H9 (cell line): ENCODE data around the gene ASMT. TPM values are rescaled to one million over a fixed set of nuclear protein-coding genes. Genes with fewer than 3 reads are reported as not detected.

Source experiments
- DNase-seq: peaks from one replicate; pipeline ENCODE4 v3.0.0-alpha.2; 2017
- H2AFZ ChIP-seq: one replicate; pipeline ENCODE4 v1.6.1; 2013; ENCODE audit warnings: mild to moderate bottlenecking, low read length, control low read depth, moderate library complexity
- H2AK5ac ChIP-seq: 2 replicates; pipeline ENCODE4 v1.6.1; 2013; ENCODE audit warnings: low read length, control low read depth, mixed read lengths; ENCODE audit not compliant: insufficient read length
- H2BK120ac ChIP-seq: one replicate; pipeline ENCODE4 v1.6.1; 2013; ENCODE audit warnings: low read depth, mild to moderate bottlenecking, low read length, control low read depth, inconsistent platforms; ENCODE audit not compliant: poor library complexity, severe bottlenecking
- H2BK12ac ChIP-seq: 2 replicates; pipeline ENCODE4 v1.6.1; 2013; ENCODE audit warnings: low read length, control low read depth, mixed read lengths, low read depth; ENCODE audit not compliant: insufficient read length
- H2BK15ac ChIP-seq: 2 replicates; pipeline ENCODE4 v1.6.1; 2013; ENCODE audit warnings: low read depth, low read length, control low read depth
- H2BK20ac ChIP-seq: one replicate; pipeline ENCODE4 v1.6.1; 2013; ENCODE audit warnings: low read depth, mild to moderate bottlenecking, low read length, control low read depth, inconsistent platforms; ENCODE audit not compliant: poor library complexity, severe bottlenecking
- H2BK5ac ChIP-seq: 2 replicates; pipeline ENCODE4 v1.6.1; 2013; ENCODE audit warnings: low read length, control low read depth, mixed read lengths; ENCODE audit not compliant: insufficient read length
- H3K14ac ChIP-seq: 2 replicates; pipeline ENCODE4 v1.6.1; 2013; ENCODE audit warnings: low read length, control low read depth; ENCODE audit not compliant: insufficient read depth
- H3K18ac ChIP-seq: 2 replicates; pipeline ENCODE4 v1.6.1; 2013; ENCODE audit warnings: low read depth, mild to moderate bottlenecking, mixed read lengths, low read length, control low read depth; ENCODE audit not compliant: insufficient read length
- H3K23ac ChIP-seq: 2 replicates; pipeline ENCODE4 v1.6.1; 2013; ENCODE audit warnings: low read length, control low read depth, mixed read lengths, low read depth; ENCODE audit not compliant: insufficient read length
- H3K23me2 ChIP-seq: 2 replicates; pipeline ENCODE4 v1.6.1; 2013; ENCODE audit warnings: low read depth, mild to moderate bottlenecking, mixed read lengths, low read length, control low read depth; ENCODE audit not compliant: insufficient read length, poor library complexity, severe bottlenecking
- H3K27ac ChIP-seq: 2 replicates; pipeline ENCODE4 v1.5.1; 2013; ENCODE audit warnings: low read length, control low read depth, mixed read lengths, low read depth; ENCODE audit not compliant: insufficient read length
- H3K27me3 ChIP-seq: 2 replicates; pipeline ENCODE4 v1.6.1; 2013; ENCODE audit warnings: low read length, control low read depth, inconsistent platforms; ENCODE audit not compliant: insufficient read depth
- H3K4ac ChIP-seq: 2 replicates; pipeline ENCODE4 v1.6.1; 2013; ENCODE audit warnings: low read depth, mild to moderate bottlenecking, control low read depth, inconsistent platforms, low read length, moderate library complexity
- H3K4me1 ChIP-seq: 2 replicates; pipeline ENCODE4 v1.6.1; 2013; ENCODE audit warnings: low read length, control low read depth, inconsistent platforms; ENCODE audit not compliant: insufficient read depth
- H3K4me2 ChIP-seq: 2 replicates; pipeline ENCODE4 v1.6.1; 2013; ENCODE audit warnings: low read length, control low read depth, mixed read lengths; ENCODE audit not compliant: insufficient read length, insufficient read depth
- H3K56ac ChIP-seq: 2 replicates; pipeline ENCODE4 v1.6.1; 2013; ENCODE audit warnings: low read depth, mild to moderate bottlenecking, mixed read lengths, low read length, control low read depth; ENCODE audit not compliant: insufficient read length
- H3K79me1 ChIP-seq: 2 replicates; pipeline ENCODE4 v1.6.1; 2013; ENCODE audit warnings: low read depth, mild to moderate bottlenecking, moderate library complexity, low read length, control low read depth, inconsistent platforms; ENCODE audit not compliant: insufficient read depth, poor library complexity, severe bottlenecking
- H3K79me2 ChIP-seq: 2 replicates; pipeline ENCODE4 v1.6.1; 2013; ENCODE audit warnings: low read length, control low read depth, inconsistent platforms; ENCODE audit not compliant: insufficient read depth
- H3K9ac ChIP-seq: 2 replicates; pipeline ENCODE4 v1.6.1; 2013; ENCODE audit warnings: low read length, control low read depth, mixed read lengths; ENCODE audit not compliant: insufficient read length; ENCODE audit errors: extremely low read depth
- H3K9me3 ChIP-seq: one replicate; pipeline ENCODE4 v1.6.1; 2013; ENCODE audit warnings: low read depth, low read length, inconsistent platforms; ENCODE audit not compliant: control insufficient read depth
- H3T11ph ChIP-seq: one replicate; pipeline ENCODE4 v1.6.1; 2013; ENCODE audit warnings: mild to moderate bottlenecking, low read length, control low read depth, inconsistent platforms
- H4K20me1 ChIP-seq: one replicate; pipeline ENCODE4 v1.6.1; 2013; ENCODE audit not compliant: control insufficient read depth, insufficient read length, insufficient read depth
- H4K5ac ChIP-seq: 2 replicates; pipeline ENCODE4 v1.6.1; 2013; ENCODE audit warnings: low read depth, mild to moderate bottlenecking, mixed read lengths, low read length, control low read depth; ENCODE audit not compliant: insufficient read length
- H4K8ac ChIP-seq: replicated peaks from 2 replicates; pipeline ENCODE4 v1.6.1; 2013; ENCODE audit warnings: low read length, control low read depth, mixed read lengths, low read depth; ENCODE audit not compliant: insufficient read length
- H4K91ac ChIP-seq: 2 replicates; pipeline ENCODE4 v1.6.1; 2013; ENCODE audit warnings: low read depth, mild to moderate bottlenecking, moderate library complexity, mixed read lengths, low read length, control low read depth; ENCODE audit not compliant: insufficient read length
- H3K27ac Mint-ChIP-seq, 3 experiments: 2 replicates in 2 of 3; 3 replicates in 1 of 3; pipeline ENCODE4 v1.8.0; 2020 to 2021; ENCODE audit warnings: mixed read lengths in 3 of 3, mild to moderate bottlenecking in 1 of 3, moderate library complexity in 1 of 3
- H3K27me3 Mint-ChIP-seq: 2 replicates; pipeline ENCODE4 v1.8.0; 2021; ENCODE audit warnings: low read depth, mild to moderate bottlenecking, moderate library complexity, mixed read lengths
- H3K36me3 Mint-ChIP-seq, 3 experiments: 2 replicates in 2 of 3; 3 replicates in 1 of 3; pipeline ENCODE4 v1.8.0; 2020 to 2021; ENCODE audit warnings: low read depth in 3 of 3, mixed read lengths in 3 of 3; ENCODE audit not compliant: insufficient read depth in 1 of 3
- H3K4me1 Mint-ChIP-seq, 2 experiments: 2 replicates each; pipeline ENCODE4 v1.8.0; 2020; ENCODE audit warnings: mixed read lengths in 2 of 2
- H3K4me3 Mint-ChIP-seq, 2 experiments: 2 replicates in 1 of 2; 3 replicates in 1 of 2; pipeline ENCODE4 v1.8.0; 2020 to 2021; ENCODE audit warnings: mild to moderate bottlenecking in 2 of 2, mixed read lengths in 2 of 2, moderate library complexity in 1 of 2
- H3K9me3 Mint-ChIP-seq, 2 experiments: 2 replicates in 1 of 2; 3 replicates in 1 of 2; pipeline ENCODE4 v1.8.0; 2020; ENCODE audit warnings: mild to moderate bottlenecking in 2 of 2, mixed read lengths in 2 of 2, moderate library complexity in 1 of 2
- CTCF ChIP-seq: fragments of 200-600 bp; sonication (generic); conservative IDR thresholded peaks from 3 replicates; pipeline ENCODE4 v1.8.0; 2021; ENCODE audit warnings: antibody characterized with exemption, mild to moderate bottlenecking
- WGBS: extraction: QIAGEN DNeasy Blood & Tissue Kit; methylation state at CpG from one replicate; pipeline ENCODE4 v1.1.7; 2013; ENCODE audit warnings: missing lambda C conversion rate, low lambda C conversion rate, mixed read lengths; ENCODE audit not compliant: insufficient read length; ENCODE audit errors: extremely low coverage; 5-methylcytosine and 5-hydroxymethylcytosine counted together
- total RNA-seq: library from RNA; stranded (reverse); gene quantifications from 2 replicates; pipeline ENCODE4 v1.2.1, GENCODE V29; 2021

ASMT gene
- total RNA-seq, 1 experiment from 2014 or later = 1.4 TPM

GRCh38 chrX:1592470-1593142 lies 22.3 kb upstream of the ASMT start:
- Histone ChIP-seq H3K79me1 (peaks cover 14% of the 10 kb centered on the region), H3K23ac (no peak overlapping the region), H3K9me3 (no peaks in the 10 kb centered on the region), H3K79me2 (peaks cover 23% of the 10 kb centered on the region; the same call in 1 of the 2 replicates), H3T11ph (no peak overlapping the region), H2AFZ (no peak overlapping the region), H3K14ac (peak overlapping the region; percentile 84; the same call in 1 of the 2 replicates), H2BK12ac (no peak overlapping the region), H3K9ac (peak overlapping the region; percentile 82), H4K5ac (no peak overlapping the region), H3K4me1 (no peaks in the 10 kb centered on the region), H2BK5ac (no peak overlapping the region), H4K8ac (no peak overlapping the region), H3K4ac (no peak overlapping the region), H4K20me1 (peaks cover 4% of the 10 kb centered on the region), H3K56ac (no peak overlapping the region), H2BK15ac (no peak overlapping the region), H2BK120ac (no peak overlapping the region), H3K27ac (no peak overlapping the region), H2BK20ac (no peak overlapping the region), H4K91ac (no peak overlapping the region), H3K23me2 (peaks cover 3% of the 10 kb centered on the region), H3K27me3 (no peaks in the 10 kb centered on the region), H3K18ac (no peak overlapping the region), H2AK5ac (no peak overlapping the region), H3K4me2 (peak overlapping the region; percentile 28)
- no CpG with 5 or more reads among the region's 28 CpGs for WGBS
- Mint-ChIP-seq H3K4me1 (peaks cover 8 to 9% of the 10 kb centered on the region in 2 experiments), H3K27me3 (no peaks in the 10 kb centered on the region), H3K9me3 (no peaks in the 10 kb centered on the region), H3K27ac (peak overlapping the region; percentile 71 to 96 (median 88); a peak in 6 of 7 replicates), H3K36me3 (peaks cover 30 to 46% (median 43%) of the 10 kb centered on the region in 3 experiments), H3K4me3 (peak overlapping the region; percentile 90 to 94)
- peak; percentile 66 for DNase-seq
- TF ChIP-seq CTCF = no peak
